Measurements from ENCODE around the gene MBD2.
"Not testable (repeated sequence)": the region's sequence is repeated elsewhere in the genome, so short reads cannot be mapped to it uniquely, and the experiment has no call there.

MBD2 gene

GRCh38 chr18:54151376-54151775, 73.1 kb downstream of the MBD2 start:
- no peak for DNase-seq

GRCh38 chr18:54150226-54150625, 74.2 kb downstream of the MBD2 start:
- DNase-seq, result no peak

- DNase-seq, result peak in 15 of 56 donors; percentile 3 to 57 (median 12)
These were observed 75.3 kb downstream of the MBD2 start for GRCh38 chr18:54149078-54149697.

GRCh38 chr18:54148678-54149077, 75.8 kb downstream of the MBD2 start:
- no peak for DNase-seq

- no peak for DNase-seq
These were observed 76.3 kb downstream of the MBD2 start for GRCh38 chr18:54148151-54148550.

- no peak for DNase-seq
These were observed 77.0 kb downstream of the MBD2 start for GRCh38 chr18:54147439-54147838.

- no peak for DNase-seq
These were observed 83.3 kb downstream of the MBD2 start for GRCh38 chr18:54141041-54141608.

GRCh38 chr18:54140641-54141040, 83.8 kb downstream of the MBD2 start:
- DNase-seq, result no peak

- DNase-seq, result no peak
These were observed 89.3 kb downstream of the MBD2 start for GRCh38 chr18:54135216-54135615.

- no peak for DNase-seq
These were observed 90.4 kb downstream of the MBD2 start for GRCh38 chr18:54134053-54134452.

GRCh38 chr18:54130631-54131030, 93.8 kb downstream of the MBD2 start:
- DNase-seq, result no peak

GRCh38 chr18:54130177-54130576, 94.3 kb downstream of the MBD2 start:
- DNase-seq, result no peak

GRCh38 chr18:54129448-54130067, 94.9 kb downstream of the MBD2 start:
- DNase-seq, result no peak

GRCh38 chr18:54127759-54128378, 96.6 kb downstream of the MBD2 start:
- DNase-seq, result peak in 27 of 56 donors; percentile 1 to 57 (median 16)

- DNase-seq, result no peak
These were observed 99.0 kb downstream of the MBD2 start for GRCh38 chr18:54125429-54125828.

- DNase-seq, result not testable (repeated sequence)
These were observed 100.6 kb downstream of the MBD2 start for GRCh38 chr18:54123720-54124440.

- DNase-seq, result peak in 26 of 56 donors; percentile 1 to 51 (median 10)
These were observed 104.9 kb downstream of the MBD2 start for GRCh38 chr18:54119524-54120019.

GRCh38 chr18:54117853-54118773, 106.4 kb downstream of the MBD2 start:
- DNase-seq, result no peak

- no peak for DNase-seq
These were observed 107.8 kb downstream of the MBD2 start for GRCh38 chr18:54116541-54117257.

- DNase-seq, result no peak
These were observed 112.1 kb downstream of the MBD2 start for GRCh38 chr18:54112356-54112755.
